ENCODE measurements around the gene NUCB2. TPM values are rescaled to one million over a fixed set of nuclear protein-coding genes. Genes with fewer than 3 reads are reported as not detected.

The NUCB2 gene
- total RNA-seq, 1 experiment from 2014 or later, result 27.6 TPM

- DNase-seq (no peak), ATAC-seq (no peak)
- Histone ChIP-seq H3K4me3 (ENCODE audit: low read length) (no peak overlapping the region), H3K4me2 (ENCODE audit: low read length) (no peak overlapping the region), H3K36me3 (ENCODE audit: low read depth, low read length) (no peaks in the 10 kb centered on the region), H3K27ac (ENCODE audit: low read length) (no peak overlapping the region), H2AFZ (ENCODE audit: low read length) (no peak overlapping the region), H3K9me3 (ENCODE audit: low read length) (no peaks in the 10 kb centered on the region), H3K4me1 (ENCODE audit: insufficient read depth, low read length) (peaks cover 7% of the 10 kb centered on the region), H4K20me1 (ENCODE audit: low read length) (no peaks in the 10 kb centered on the region), H3F3A (ENCODE audit: low read length, unreplicated experiment) (no peaks in the 10 kb centered on the region), H3K79me2 (ENCODE audit: low read length) (no peaks in the 10 kb centered on the region), H3K27me3 (ENCODE audit: low read length) (no peaks in the 10 kb centered on the region), H3K9me2 (replicated peaks; ENCODE audit: low read length) (no peaks in the 10 kb centered on the region), H3K9ac (ENCODE audit: low read length) (no peak overlapping the region)
- TF ChIP-seq CTCF (conservative IDR thresholded peaks at IDR 0.05; ENCODE audit: low read depth, low read length), result no peak
- TF ChIP-seq EZH2phosphoT487 (IDR thresholded peaks at IDR 0.05; ENCODE audit: borderline replicate concordance, low read length), result no peak
- TF ChIP-seq EZH2 (IDR thresholded peaks at IDR 0.05; ENCODE audit: low read length, unreplicated experiment), result no peak
- POLR2A ChIA-PET (ENCODE audit: unreplicated experiment), result no interaction called here
- intact Hi-C loops (cut with micrococcal nuclease), result no loop called here
- BruUV-seq (replicated peaks), result no TSS peak
- CTCF ChIA-PET, result interaction anchor here (0.6 kb wide), 1 partner anchor 90 kb away, joined by 11 read pairs; no protein-coding TSS in a partner anchor
Observed at GRCh38 chr11:17347676-17348075, 71.1 kb downstream of the NUCB2 start.

DNA sequence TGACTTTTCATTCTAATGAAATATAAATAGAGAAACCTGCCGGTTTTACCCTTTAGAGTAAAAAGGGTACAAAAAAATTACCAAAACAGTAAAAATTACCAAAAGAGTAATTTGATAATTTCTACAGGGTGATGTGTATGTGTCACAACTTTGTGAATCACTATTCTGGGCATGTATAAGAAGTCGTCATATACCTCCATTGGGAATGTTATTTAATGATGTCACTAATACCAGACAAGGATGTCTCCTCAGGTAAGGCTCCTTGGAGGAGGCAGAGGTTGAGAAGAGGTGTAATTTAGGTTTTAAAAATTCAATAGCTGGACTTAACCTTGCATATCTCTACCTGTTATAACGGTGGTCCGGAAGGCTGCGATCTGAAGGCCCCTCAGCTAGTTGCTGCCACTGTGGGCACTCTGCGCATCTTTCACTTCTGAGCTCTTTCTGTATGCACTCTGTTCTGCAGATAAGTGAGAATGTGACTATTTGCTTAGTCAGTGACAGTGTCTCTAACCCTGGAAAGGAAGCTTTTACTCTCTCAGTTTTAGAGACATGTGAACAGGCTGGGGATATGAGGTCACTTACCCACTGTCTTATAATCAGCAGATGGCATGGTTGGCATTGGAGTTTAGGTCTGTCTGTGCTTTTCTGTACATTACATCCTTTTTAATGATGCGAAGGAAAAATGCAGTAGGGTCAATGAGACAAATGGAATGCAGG is 74.1 kb downstream of the NUCB2 start:
- POLR2A ChIA-PET (ENCODE audit: unreplicated experiment), result no interaction called here
- H3K4me2 ChIP-seq (ENCODE audit: low read length), result no peak overlapping the region
- no peak for DNase-seq

More for the DNA sequence above, 74.1 kb downstream of the NUCB2 start:
- H3K9ac ChIP-seq (ENCODE audit: low read length), result no peak overlapping the region
- no peak overlapping the region for H3K4me3 ChIP-seq (ENCODE audit: low read length)
- H3K36me3 ChIP-seq (ENCODE audit: low read depth, low read length), result no peaks in the 10 kb centered on the region
- intact Hi-C loops (cut with micrococcal nuclease), result loop anchor here (5.0 kb wide), 1 partner anchor 273 kb away; the partner anchor contains the start of gene RPS13
- no peaks in the 10 kb centered on the region for H3K79me2 ChIP-seq (ENCODE audit: low read length)
- no peak overlapping the region for H2AFZ ChIP-seq (ENCODE audit: low read length)
- BruUV-seq (replicated peaks), result no TSS peak
- H3K9me3 ChIP-seq (ENCODE audit: low read length), result no peaks in the 10 kb centered on the region
- peaks cover 5% of the 10 kb centered on the region; the same call in 1 of the 2 replicates for H3K4me1 ChIP-seq (ENCODE audit: insufficient read depth, low read length)
- no peaks in the 10 kb centered on the region for H3F3A ChIP-seq (ENCODE audit: low read length, unreplicated experiment)
- H4K20me1 ChIP-seq (ENCODE audit: low read length), result no peaks in the 10 kb centered on the region
- H3K27me3 ChIP-seq (ENCODE audit: low read length), result no peaks in the 10 kb centered on the region
- TF ChIP-seq CTCF (conservative IDR thresholded peaks at IDR 0.05; ENCODE audit: low read depth, low read length) (no peak), EZH2 (IDR thresholded peaks at IDR 0.05; ENCODE audit: low read length, unreplicated experiment) (no peak), EZH2phosphoT487 (IDR thresholded peaks at IDR 0.05; ENCODE audit: borderline replicate concordance, low read length) (no peak)
- ATAC-seq, result no peak
- CTCF ChIA-PET, result no interaction called here
- no peaks in the 10 kb centered on the region for H3K9me2 ChIP-seq (replicated peaks; ENCODE audit: low read length)
- no peak overlapping the region for H3K27ac ChIP-seq (ENCODE audit: low read length)

All from PC-3 (cell line).